GM19468 (cell line): ENCODE results near the gene PRDM16.
"Not testable (repeated sequence)": the region's sequence is repeated elsewhere in the genome, so short reads cannot be mapped to it uniquely, and the experiment has no call there.

ENCODE experiments used
- ATAC-seq: cut with Tn5 transposase; IDR thresholded peaks from one replicate; pipeline ENCODE4 v1.9.1; 2021; ENCODE audit warnings: mild to moderate bottlenecking, moderate library complexity, moderate number of reproducible peaks; ENCODE audit not compliant: unreplicated experiment; ENCODE audit errors: extremely low read depth

The PRDM16 gene

DNA sequence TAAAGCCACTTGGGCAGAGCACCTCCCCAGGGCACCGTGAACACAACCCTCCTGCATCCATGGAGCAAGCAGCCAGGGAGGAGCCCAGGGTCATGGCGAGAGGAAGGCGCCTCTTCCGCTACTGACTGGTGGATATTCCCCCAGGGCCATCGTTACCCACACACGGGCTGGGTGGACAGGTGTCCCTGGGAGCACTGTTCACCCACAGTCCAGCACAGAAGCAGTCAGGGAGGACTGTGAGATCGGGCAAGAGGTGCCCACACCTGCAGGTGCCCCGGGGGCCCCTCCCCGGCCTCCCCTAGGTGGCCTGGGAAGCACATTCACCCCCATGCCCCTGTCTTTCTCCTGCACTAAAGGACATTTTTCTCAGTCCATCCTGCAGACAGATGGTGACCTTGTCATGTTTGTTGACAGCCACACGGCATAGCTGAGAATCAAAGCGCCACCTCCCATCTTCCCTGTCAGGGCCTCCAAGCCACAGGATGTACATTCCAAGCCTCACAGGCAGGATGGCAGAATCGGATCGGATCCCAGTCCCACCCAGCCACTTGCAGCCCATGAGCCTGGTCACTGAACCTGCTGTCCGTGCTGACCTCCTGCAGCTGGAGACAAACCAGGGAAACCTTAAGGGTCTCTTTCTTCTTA is 160.2 kb downstream of the PRDM16 start:
- no peak for ATAC-seq

DNA sequence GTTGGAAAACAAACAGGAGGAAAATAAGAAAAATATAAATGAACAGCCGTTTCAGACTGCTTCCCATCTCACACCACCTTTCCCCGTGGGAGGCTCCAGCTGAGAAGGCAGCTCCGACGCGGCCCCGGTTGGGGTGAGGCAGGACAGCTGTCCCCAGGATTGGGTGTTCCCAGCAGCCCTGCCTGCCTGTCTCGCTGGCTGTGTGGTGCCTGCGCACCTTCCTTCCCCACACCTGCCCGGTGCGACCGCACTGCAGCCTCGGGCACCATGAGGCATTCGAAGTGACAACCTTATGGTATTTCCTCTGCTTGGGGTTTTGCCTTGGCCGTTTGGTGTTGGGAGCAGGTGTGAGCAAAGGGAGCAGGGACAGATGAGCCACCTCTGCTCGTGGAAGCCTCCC is 161.6 kb downstream of the PRDM16 start:
- ATAC-seq, result no peak

DNA sequence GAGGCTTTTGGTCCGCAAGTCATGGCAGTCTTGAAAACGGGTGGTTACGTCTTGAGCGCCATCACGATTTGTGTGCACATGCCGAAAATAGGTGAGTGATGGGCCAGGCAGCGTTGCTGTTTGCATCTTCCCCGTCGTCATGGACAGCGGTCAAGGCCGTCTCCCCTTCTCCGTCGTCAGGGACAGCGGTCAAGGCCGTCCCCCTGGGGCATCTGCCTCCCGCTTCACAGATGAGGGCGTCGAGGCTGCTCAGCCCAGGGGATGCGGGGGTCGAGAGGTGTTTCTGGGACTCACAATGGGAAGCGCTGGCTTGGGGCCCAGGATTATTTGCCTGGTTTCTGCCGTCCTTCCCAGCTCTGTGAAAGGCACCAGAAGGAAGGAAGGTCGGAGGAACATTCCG is 162.2 kb downstream of the PRDM16 start:
- no peak for ATAC-seq

DNA sequence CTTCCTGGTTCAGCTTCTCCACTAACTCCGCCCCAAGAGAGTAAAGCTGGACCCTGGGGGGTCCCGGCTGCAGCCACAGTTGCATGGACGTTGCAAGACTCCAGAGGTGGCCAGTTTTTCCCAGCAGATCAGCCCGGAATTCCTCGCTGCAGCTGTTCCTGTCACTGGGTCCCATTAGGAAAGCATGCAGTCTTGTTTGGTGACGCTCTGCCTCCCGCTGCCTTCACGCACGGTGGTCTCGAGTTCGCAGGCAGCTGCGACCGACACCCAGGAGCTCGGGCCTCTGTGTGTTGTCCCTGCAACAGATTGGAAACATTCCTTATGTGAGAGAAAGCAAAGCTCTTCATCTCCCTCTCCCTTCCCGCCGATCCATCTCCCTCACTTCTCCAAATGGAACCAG is 162.8 kb downstream of the PRDM16 start:
- ATAC-seq, result no peak

DNA sequence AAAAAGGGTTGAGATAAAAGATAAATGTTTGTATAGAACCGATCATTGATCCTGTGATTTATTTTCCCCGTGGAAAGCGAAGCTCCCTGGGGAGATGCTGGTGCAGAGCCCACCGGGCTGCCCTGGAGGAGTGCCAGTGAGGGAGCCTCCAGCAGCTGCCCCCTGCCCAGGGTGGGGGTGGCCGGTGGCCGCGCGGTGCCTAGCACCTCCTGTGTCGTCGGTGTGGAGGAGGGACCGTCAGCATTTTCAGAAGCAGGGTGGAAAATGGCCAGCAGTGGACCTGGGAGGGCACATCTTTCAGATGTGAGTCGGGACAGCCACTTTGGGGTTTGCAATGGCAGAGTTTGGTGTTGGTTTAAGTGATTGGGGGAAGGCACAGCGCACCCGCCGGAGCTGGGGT is 164.0 kb downstream of the PRDM16 start:
- ATAC-seq, result no peak

DNA sequence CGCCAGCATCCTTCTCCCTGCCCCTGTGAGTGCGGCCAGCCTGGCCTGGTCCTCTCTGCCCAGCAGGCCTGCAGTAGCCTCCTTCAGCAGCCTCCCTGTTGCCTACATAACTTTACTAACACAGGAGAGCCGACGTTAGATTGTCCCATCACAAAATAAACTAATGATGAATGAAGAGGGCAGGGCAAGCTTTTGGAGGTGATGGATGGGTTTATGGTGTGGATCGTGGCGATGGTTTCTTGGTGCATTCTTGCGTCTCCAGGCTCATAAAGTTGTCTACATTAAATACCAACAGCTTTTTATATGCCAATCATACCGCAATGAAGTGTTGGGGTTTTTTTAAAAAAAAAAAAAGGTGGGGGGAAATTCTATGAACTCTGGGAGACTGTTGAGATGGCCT is 164.5 kb downstream of the PRDM16 start:
- no peak for ATAC-seq

DNA sequence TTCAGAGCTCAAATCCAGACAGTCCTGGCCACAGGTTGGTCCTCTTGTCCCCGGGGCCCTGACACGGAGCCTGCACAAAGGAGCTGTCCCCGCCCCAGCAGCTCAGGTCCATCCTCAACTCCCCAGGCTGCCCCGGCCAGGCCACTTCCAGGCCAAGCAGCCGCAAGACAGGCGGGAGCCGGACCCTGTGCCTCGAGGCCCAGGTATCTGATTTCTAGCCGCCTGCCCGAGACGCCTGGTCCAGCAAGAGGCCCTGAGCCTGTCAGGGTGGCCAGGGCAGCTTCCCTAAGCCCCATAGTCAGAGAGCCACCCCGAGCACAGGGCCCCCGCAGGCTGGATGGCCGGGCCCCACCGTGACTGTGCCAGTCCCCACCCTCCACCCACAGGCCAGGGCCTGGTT is 165.3 kb downstream of the PRDM16 start:
- no peak for ATAC-seq

DNA sequence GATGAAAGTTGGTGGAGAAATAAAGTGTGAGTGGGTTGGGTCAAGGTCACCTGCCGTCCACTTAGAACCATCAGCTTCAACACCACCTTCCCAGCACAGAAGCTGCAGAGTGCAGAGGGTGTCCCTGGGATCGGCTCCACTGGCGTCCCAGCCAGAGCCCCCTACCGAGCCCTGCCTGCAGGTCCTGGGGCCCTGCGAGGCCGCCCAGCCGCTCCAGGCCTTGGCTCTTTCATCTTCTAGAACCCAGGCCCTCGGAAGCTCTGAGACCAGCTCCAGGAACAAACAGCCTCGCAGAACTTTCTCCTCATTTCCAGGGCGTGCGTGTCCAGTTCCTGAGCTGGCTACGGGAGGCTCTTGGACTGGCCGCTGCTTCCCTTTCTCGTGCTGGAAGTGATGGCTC is 166.0 kb downstream of the PRDM16 start:
- ATAC-seq, result no peak

DNA sequence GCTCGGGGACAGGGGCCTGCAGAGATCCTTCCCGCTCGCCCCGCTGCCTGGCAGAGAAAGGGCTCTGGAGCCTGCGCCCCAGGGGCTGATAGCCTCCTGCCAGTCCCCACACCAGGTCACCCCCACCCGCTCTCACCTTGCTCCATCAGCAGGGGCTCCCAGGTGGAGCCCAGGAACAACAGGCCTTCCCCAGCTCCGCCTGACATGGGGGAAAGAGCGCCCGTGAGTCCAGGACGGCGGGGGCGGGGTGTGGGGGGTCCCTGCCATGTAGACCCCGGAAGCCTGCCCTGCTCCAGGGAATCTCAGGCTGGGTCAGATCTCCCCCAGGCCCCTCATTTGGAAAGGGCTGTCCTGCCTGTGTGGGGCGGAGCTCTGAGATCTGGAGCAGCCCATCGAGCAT is 166.5 kb downstream of the PRDM16 start:
- no peak for ATAC-seq

DNA sequence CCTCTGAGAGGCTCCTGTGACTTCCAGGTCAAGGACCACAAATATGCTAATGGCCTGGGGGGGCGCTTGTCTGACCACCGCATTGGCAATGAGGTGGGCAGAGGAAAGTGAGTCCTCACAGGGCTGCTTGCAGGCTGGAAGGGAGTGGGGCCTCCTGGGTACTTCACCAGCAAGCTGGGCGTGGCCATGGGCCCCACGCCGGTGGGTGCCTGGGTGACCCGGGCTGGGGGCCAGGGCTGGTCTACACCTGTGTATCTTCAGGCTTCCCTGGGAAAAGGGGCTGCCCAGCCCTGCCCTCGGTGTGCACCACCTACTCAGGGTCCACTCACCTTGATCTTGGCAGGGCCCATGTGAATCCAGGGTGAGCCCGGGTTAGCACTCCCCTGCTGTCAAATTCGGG is 167.4 kb downstream of the PRDM16 start:
- ATAC-seq, result no peak

DNA sequence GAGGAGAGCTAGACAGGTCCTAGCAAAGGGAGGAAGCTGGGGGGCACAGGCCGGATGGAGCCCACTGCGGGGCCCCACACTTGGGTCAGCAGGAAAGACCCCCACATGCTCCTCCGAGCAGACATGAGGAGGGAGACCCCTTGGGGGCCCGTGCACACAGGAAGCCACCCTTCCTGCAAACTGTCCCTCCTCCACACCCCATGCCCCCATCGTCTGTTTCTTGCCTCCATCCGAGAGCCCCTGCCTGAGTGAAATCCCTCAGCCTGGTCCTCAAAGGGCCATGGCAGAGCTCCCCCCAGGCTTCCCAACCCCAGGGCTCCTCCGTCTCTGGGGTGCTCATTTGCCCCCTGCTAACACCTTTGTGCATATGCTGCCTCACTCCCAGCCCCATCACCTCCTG is 168.0 kb downstream of the PRDM16 start:
- ATAC-seq, result no peak

DNA sequence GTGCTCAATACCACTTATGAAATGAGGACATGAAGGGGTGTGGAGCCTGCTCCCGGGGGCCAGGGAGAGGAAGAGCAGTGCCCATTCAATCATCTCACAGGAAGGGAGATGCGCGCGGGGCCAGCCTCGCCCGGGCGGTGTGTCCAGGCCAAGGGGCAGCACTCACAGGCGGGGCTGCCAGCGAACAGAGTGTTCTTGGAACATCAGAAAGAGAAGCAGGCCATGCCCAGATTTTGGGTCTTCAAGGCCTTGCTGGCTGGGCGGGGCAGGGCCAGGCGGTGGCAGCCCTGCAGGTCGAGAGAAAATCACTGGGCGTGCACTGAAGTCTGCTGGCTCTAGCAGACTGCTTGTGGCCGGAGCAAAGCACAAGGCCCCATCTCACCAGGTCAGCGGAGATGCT is 168.6 kb downstream of the PRDM16 start:
- no peak for ATAC-seq

DNA sequence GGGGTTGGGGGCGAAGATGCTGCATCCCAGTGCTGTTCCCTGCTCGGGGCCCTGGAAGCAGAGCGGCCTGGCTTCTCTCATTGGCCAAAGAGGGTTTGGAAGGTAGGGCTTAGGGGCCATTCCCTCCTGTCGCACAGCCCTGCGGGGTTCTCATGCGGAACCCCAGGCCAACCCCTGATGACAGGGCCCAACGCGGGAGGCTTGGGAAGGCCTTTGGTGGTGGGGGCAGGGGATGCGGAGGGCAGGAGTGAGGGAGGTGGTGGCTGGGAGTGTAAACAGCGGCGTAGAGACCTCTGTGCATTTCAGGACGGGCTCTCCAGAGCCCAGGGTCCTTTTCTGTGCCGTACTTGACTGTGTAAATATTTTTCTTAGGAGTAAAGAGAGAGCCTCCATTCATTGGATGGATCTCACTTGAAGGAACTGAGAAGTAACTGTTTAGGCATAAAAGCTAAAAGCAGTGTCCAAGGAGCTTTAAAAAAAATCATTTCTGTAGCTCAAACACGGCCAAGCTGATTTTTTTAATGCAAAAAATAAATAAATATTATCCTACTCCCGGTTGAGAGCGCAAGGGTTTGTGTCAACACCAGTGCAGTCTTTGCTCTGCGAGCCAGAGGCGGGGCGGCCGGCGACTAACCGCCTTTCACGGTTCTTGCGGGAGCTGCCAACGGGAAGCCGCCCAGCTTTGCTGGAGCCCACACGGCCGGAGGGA is 169.1 kb downstream of the PRDM16 start:
- no peak for ATAC-seq

DNA sequence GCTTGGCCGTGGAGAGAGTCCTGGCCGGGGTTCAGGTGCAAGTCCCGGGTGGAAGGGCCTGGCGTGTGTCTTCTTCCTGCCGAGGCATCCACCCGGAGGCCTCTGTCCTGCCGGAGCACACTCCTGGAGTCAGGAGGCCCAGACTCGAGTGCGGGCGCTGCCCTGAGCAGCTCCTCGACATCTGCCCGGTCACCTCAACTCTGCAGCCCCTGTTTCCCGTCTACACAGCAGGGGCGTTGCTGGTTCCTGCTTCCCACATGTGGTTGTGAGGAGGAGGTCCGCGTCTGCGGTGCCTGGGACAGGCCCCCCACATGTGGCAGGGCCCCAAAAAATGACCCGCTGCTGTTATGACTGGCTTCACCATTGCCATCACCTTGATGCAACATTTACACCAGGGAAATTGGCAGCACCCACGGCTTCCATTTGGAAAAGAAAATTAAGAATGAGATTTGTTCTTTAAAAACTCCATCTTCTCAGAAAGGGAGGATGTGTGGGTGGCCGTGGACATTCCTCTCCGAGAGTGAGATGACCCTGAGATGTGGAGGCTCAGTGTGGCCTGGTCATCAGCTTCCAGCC is 169.8 kb downstream of the PRDM16 start:
- no peak for ATAC-seq

DNA sequence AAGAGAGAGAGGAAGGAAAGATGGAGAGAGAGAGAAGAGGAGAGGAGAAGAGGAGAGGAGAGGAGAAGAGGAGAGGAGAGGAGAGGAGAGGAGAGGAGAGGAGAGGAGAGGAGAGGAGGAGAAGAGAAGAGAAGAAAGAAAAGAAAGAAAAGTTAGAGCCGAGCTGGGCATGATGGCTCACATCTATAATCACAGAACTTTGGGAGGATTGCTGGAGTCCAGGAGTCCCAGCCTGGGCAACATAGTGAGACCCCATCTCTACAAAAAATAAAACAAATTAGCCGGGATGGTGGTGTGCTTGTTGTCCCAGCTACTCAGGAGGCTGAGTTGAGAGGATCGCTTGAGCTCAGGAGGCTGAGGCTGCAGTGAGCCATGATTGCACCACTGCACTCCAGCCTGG is 171.0 kb downstream of the PRDM16 start:
- not testable (repeated sequence) for ATAC-seq

DNA sequence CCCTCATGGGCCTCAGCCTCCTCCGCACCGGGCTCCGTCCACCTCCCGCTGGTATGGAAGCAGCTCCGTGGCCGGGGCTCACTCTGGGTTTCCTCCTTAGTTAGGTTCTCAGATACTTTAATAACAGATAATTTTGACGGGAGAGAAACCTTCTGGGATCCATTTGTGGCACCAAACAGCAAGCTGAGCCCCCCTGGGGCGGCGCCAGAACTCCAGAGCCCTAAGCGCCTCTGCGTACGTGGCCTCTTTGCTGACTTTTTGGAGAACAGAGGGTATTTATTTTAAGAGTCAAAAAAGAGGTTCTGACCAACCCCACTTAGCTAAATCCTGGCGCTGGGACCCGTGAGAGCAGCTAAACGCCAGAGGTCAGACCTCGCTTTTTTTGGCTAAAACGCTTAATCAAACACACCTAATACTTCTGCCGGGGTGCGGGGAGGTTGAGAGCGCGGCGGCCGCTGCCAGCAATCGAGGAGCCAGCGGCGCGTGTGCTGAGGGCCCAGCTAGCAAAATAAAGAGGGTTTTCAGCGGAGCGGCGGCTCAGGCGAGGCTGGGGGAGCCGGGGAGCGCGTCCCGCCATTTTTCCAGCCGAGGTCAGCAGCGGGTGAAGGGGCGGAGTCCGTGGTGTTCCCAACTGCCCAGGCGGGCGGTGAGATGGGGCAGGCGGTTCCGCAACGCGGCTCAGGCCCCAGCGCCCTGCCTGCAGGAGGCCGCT is 171.7 kb downstream of the PRDM16 start:
- ATAC-seq, result no peak

DNA sequence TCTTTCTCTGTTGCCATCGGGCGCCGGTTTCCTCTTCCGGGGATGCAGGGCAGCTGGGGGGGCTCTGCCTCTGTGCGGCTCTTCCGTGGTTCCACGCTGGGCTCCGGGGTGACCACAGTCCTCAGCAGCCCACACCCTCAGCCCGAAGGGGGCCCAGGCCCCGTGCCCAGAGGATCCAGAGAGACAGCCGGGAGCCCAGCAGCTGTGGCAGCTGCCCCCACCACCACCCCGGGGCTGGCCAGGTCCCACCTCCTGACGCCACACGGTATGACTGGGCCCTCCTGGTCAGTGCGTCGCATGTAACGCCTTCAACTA is 172.2 kb downstream of the PRDM16 start:
- ATAC-seq, result no peak

DNA sequence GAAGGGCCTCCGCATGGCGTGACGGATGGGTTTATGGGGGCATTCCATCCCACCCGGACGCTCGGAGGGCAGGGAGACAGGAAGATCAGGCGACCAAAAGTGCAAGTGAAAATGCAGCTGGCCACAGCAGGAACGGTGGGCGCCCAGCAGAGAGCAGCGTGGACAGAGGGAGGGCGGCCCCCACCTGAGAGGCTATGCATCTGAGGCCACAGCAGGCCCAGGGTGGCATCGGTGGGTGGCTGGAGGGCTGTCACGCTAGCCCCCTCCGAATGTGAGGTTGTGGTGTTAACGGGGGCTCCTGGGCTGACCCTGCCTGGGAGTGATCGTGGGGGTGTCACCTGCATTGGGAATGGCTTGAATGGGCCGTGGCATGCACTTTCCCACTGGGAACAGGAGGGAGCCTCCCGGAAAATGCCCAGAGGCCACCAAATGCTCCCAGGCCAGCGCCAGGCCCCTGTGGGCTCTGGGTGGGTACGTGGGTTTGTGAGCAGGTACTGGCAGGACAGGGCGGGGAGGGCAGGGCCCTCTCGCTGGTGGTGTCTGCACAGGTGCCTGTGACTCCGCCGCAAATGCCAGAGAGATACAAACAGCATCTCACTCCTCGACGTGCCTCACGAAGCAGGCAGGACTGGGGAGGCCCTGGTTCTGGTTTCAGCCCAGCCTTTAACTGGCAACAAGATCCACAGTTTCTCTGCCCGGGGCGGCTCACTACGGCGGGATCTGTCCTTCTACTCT is 172.8 kb downstream of the PRDM16 start:
- ATAC-seq, result no peak

DNA sequence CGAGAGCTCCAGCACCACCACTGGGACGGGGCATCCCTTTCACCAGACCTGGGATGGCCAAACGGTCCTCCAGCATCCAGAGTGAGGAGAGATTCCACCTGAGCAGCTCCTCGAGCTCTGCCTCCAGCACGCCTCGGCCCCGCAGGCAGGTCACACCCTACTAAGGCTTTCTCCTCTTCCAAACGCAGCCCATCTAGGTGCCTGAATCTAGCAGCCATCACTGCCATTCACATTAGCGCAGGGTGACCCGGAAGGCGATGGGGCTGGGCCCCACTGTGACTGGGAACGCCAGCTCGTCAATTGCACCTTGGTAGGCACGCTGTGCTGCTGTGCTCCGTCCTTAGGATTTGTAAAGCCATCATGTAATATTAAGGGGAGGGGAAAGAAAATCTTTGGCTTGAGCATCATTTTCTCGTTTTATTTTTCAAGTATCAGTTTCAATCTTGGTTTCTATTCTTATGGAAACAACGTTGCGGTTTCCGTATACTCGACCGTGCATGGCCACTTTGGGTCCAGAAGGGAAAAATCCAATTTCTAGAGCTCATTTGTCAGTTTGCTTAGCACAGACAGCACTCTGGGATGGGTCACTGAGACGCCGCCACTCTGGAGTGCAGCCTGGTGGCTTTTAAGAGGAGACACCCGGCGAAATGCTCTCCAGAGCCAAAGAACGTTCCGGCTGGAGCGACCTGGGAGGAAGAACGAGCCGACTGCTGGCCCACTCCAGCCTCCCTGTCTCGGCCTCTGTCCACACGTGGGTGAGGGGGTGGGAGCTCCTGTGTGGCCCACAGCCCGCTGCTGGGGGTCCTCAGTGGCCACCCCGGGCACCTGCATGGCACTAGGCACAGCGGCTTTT is 173.6 kb downstream of the PRDM16 start:
- ATAC-seq, result no peak

DNA sequence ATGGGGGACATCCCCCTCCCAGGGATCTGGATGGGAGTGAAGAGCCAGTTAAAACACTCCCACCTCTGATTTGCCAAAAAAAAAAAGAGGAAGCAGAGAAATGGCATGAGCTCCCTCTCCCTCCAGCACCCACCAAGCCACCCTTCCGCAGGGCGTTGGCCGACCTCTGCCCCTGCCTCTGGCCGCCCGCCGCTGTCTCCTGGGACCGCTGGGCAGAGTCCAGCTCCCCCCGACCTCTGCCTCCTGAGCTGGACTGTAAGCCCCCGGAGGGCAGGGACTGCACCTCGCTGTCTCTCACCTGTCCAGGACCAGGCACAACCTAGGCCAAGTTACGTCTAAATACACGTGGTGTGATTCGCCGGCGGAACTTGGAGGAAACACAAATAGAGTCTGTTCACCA is 174.3 kb downstream of the PRDM16 start:
- ATAC-seq, result no peak
